ENCODE data around the gene ISG15. TPM values are rescaled to one million over a fixed set of nuclear protein-coding genes. Genes with fewer than 3 reads are reported as not detected.

Gene ISG15
- 55.5 and 63.1 TPM in 2 replicates for total RNA-seq (2022)
- Bru-seq, nascent RNA, result percentile 51 among the genes with signal in this experiment
- BruChase-seq, experiment 1, labeled RNA remaining after a 2-hour chase, result percentile 57 among the genes with signal in this experiment
- BruChase-seq, experiment 2, labeled RNA remaining after a 6-hour chase, result percentile 64 among the genes with signal in this experiment
- long read RNA-seq, transcript ISG15-201 (2 exons, 711 nt), result major isoform, 102 of 109 reads
- long read RNA-seq, partial matches to known transcripts, result 0 of 109 reads
- long read RNA-seq, other reads (novel, unspliced or antisense), result 7 of 109 reads

- no TSS peak for BruUV-seq (replicated peaks)
- Histone ChIP-seq H3K4me1 (no peaks in the 10 kb centered on the region; the same call in 1 of the 2 replicates), H3K27me3 (replicated peaks; ENCODE audit: control insufficient read depth, insufficient read depth, low read length) (no peaks in the 10 kb centered on the region), H3K9me3 (no peaks in the 10 kb centered on the region), H3K36me3 (ENCODE audit: control insufficient read depth, insufficient read depth, low read length) (no peaks in the 10 kb centered on the region), H3K4me3 (ENCODE audit: low read depth, low read length) (peak within 1 kb of the TSS; percentile 66)
- H3K9me3 Mint-ChIP-seq (ENCODE audit: unreplicated experiment), result no peaks in the 10 kb centered on the region
- H3K36me3 Mint-ChIP-seq (ENCODE audit: insufficient read depth, unreplicated experiment), result peaks cover 26% of the 10 kb centered on the region
- TF ChIP-seq CTCF (IDR thresholded peaks at IDR 0.05; ENCODE audit: insufficient read depth in 1 of 2, low read depth in 1 of 2, low read length in 1 of 2, severe bottlenecking in 1 of 2, unreplicated experiment in 1 of 2), result no peak
- H3K27me3 Mint-ChIP-seq (ENCODE audit: insufficient read depth, unreplicated experiment), result no peaks in the 10 kb centered on the region
- peak within 1 kb of the TSS; percentile 91 for H3K27ac Mint-ChIP-seq (ENCODE audit: unreplicated experiment)
- no peaks in the 10 kb centered on the region for H3K4me1 Mint-ChIP-seq (ENCODE audit: low read depth, unreplicated experiment)
- ChIA-PET POLR2A (interaction anchor here (0.6 to 1.1 kb wide), 2 partner anchors 16 to 47 kb away, joined by 3 to 5 read pairs; no protein-coding TSS in a partner anchor), CTCF (interaction anchor here (0.6 to 1.5 kb wide), 3 partner anchors 12 to 50 kb away, joined by 3 to 9 read pairs (median 5); no protein-coding TSS in a partner anchor)
- DNase-seq, result peak; percentile 81 to 83
- intact Hi-C loops (cut with micrococcal nuclease; ENCODE audit: unreplicated experiment), result no loop called here
- peak within 1 kb of the TSS; percentile 94 for H3K4me3 Mint-ChIP-seq (ENCODE audit: unreplicated experiment)
Observed at GRCh38 chr1:1013105-1013921, at the start of gene ISG15. ISG15 (plus strand) TSS chr1:1013497; CDS start chr1:1013574, 77 bp downstream.

- CTCF ChIA-PET, result no interaction called here
- Histone ChIP-seq H3K4me3 (ENCODE audit: low read depth, low read length) (no peak overlapping the region), H3K36me3 (ENCODE audit: control insufficient read depth, insufficient read depth, low read length) (no peaks in the 10 kb centered on the region), H3K27me3 (replicated peaks; ENCODE audit: control insufficient read depth, insufficient read depth, low read length) (no peaks in the 10 kb centered on the region), H3K4me1 (peaks cover 6% of the 10 kb centered on the region), H3K9me3 (no peaks in the 10 kb centered on the region)
- no peaks in the 10 kb centered on the region for H3K4me1 Mint-ChIP-seq (ENCODE audit: low read depth, unreplicated experiment)
- no peaks in the 10 kb centered on the region for H3K27me3 Mint-ChIP-seq (ENCODE audit: insufficient read depth, unreplicated experiment)
- no TSS peak for BruUV-seq (replicated peaks)
- H3K36me3 Mint-ChIP-seq (ENCODE audit: insufficient read depth, unreplicated experiment), result peaks cover 13% of the 10 kb centered on the region
- no peak overlapping the region for H3K4me3 Mint-ChIP-seq (ENCODE audit: unreplicated experiment)
- POLR2A ChIA-PET, result no interaction called here
- intact Hi-C loops (cut with micrococcal nuclease; ENCODE audit: unreplicated experiment), result no loop called here
- TF ChIP-seq CTCF (IDR thresholded peaks at IDR 0.05; ENCODE audit: insufficient read depth in 1 of 2, low read depth in 1 of 2, low read length in 1 of 2, severe bottlenecking in 1 of 2, unreplicated experiment in 1 of 2), result no peak
- no peak overlapping the region for H3K27ac Mint-ChIP-seq (ENCODE audit: unreplicated experiment)
- H3K9me3 Mint-ChIP-seq (ENCODE audit: unreplicated experiment), result no peaks in the 10 kb centered on the region
- DNase-seq, result no peak
Observed at GRCh38 chr1:963746-964525, 49.4 kb upstream of the ISG15 start.
